HFF-Myc (cell line): Measurements from ENCODE around the gene COQ8A.
"Not testable (repeated sequence)": the region's sequence is repeated elsewhere in the genome, so short reads cannot be mapped to it uniquely, and the experiment has no call there.

Experiments
- DNase-seq: peaks from one replicate; pipeline ENCODE4 v3.0.0-alpha.2; 2011; ENCODE audit warnings: low read depth; ENCODE audit errors: extremely low read depth
- H3K4me3 ChIP-seq: replicated peaks from 2 replicates; pipeline ENCODE4 v1.5.1; 2011; ENCODE audit warnings: low read depth, mild to moderate bottlenecking, control low read depth, low read length
- TF ChIP-seq, protein P1 (sequence below): IDR thresholded peaks from 2 replicates; pipeline ENCODE4 v1.5.1; 2012; ENCODE audit warnings: mild to moderate bottlenecking, low read depth, low read length, control low read depth; ENCODE audit errors: missing control alignments

Gene COQ8A

DNA sequence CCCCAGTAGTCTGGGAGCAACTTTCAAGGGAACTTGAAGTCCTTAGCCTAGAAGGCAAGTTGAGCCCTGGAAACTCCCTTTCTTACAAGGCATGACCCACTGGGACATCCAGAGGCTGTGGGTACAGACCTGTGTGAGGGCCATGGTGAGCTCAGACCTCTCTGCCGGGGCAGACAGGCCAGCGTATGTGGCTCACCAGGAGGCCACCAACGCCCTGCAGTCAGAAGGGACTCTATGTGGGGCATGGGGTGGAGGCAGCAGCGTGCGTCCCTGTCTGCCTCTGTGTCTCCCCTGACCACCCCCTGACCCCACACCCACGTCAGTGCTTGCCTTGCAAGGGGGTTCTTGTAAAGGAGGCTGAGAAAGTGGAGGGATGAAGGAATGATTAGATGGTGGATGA is 10.8 kb downstream of the COQ8A start:
- TF ChIP-seq, protein P1, sequence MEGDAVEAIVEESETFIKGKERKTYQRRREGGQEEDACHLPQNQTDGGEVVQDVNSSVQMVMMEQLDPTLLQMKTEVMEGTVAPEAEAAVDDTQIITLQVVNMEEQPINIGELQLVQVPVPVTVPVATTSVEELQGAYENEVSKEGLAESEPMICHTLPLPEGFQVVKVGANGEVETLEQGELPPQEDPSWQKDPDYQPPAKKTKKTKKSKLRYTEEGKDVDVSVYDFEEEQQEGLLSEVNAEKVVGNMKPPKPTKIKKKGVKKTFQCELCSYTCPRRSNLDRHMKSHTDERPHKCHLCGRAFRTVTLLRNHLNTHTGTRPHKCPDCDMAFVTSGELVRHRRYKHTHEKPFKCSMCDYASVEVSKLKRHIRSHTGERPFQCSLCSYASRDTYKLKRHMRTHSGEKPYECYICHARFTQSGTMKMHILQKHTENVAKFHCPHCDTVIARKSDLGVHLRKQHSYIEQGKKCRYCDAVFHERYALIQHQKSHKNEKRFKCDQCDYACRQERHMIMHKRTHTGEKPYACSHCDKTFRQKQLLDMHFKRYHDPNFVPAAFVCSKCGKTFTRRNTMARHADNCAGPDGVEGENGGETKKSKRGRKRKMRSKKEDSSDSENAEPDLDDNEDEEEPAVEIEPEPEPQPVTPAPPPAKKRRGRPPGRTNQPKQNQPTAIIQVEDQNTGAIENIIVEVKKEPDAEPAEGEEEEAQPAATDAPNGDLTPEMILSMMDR = no peak
- H3K4me3 ChIP-seq = no peak overlapping the region
- no peak for DNase-seq

DNA sequence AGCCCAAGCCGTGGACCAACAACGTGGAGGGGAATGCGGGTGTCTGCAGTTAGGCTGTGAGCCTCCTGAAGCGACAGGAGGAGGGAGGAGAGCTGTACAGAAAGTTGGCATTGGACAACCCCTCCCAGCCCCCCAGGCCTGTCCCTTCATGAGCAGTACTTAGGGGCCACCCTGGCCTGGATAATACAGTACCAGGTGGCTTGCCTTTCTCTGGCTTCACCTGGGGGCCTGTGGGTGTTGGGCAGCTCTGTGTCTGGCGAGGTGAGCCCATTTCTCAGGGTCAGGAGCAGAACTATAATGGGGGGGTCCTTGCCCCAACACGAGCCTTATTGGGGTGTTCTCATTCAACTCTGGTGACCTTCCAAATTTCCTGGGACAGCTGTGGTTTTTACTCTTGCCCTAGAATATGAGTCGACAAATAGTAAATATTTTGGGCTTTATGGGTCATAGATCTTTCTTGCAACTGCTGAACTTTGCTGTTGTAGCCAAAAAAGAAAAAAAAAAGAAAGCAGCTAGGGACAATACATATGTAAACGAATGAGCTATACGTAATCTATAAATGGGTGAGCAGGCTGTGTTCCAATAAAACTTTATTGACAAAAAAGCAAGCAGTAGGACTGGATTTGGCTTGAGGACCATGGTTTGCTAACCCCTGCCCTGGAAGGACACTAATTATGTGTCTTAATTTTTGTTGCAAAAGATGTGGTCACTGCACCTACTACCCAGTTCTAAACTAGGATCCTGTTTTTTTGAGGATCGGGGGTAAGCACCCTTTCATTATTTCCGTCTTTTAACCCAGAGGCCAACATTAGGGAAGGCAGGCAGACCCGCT is 11.4 kb downstream of the COQ8A start:
- DNase-seq = no peak
- TF ChIP-seq, protein P1 = no peak
- no peak overlapping the region for H3K4me3 ChIP-seq

DNA sequence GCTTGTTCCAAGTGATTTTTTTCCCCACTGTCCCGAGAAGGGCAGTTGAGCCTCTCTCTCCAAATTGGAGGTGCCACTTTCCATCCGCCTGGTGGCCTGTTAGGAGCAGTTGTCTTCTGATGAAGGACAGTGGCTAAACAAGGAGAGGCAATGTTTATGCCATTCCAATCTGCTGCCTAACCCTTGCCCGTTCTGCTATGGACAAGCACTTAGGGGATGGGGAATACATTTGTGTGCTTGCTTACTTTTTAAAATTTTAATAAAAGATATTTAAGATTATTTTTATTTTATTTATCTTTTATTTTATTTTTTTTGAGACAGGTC is 12.0 kb downstream of the COQ8A start:
- H3K4me3 ChIP-seq = no peak overlapping the region
- DNase-seq = no peak
- TF ChIP-seq, protein P1 = no peak

DNA sequence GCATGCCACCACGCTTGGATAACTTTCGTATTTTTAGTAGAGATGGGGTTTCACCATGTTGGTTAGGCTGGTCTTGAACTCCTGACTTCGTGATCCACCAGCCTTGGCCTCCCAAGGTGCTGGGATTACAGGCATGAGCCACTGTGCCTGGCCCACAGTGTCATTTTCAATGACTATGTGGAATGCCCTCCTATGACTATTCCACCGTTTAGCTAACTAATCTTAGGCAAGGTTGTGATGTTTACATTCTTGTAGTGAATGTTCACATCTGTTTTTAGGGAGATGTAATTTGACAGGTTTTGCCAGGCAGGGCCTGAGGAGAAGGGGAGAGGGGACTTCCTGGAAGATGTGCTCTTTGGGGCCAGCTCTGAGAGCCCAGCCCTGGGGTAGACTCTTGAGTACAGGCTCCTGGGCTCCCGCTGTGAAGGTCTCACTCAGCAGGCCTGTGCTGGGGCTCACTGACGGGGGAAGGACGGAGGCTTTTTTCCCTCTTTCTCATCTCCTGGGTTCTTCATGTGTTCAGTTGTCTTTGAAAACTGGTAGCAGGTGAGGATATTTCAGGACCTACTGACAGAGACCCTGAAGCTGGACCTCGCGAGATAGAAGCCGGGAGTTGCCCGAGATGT is 13.2 kb downstream of the COQ8A start:
- TF ChIP-seq, protein P1 = no peak
- DNase-seq = no peak
- H3K4me3 ChIP-seq = no peak overlapping the region

DNA sequence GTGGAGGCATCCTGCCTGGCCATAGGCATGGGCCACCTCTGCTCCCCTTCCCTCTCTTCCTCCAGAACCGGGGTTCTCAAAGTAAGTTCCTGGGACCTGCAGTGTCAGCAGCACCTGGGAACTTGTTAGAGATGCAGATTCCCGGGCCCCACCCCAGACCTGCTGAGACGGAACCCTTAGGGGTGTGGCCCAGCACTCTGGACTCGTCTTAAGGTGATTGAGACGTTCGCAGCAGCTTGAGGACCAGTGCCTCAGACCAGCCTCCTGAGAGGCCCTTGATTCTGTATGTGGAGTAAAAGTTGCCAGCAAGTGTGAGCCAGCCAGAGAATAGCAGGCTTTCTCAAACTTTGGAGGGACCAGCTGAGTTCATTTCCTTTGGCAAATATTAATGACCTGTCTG is 14.2 kb downstream of the COQ8A start:
- TF ChIP-seq, protein P1 = no peak
- H3K4me3 ChIP-seq = no peak overlapping the region
- no peak for DNase-seq

DNA sequence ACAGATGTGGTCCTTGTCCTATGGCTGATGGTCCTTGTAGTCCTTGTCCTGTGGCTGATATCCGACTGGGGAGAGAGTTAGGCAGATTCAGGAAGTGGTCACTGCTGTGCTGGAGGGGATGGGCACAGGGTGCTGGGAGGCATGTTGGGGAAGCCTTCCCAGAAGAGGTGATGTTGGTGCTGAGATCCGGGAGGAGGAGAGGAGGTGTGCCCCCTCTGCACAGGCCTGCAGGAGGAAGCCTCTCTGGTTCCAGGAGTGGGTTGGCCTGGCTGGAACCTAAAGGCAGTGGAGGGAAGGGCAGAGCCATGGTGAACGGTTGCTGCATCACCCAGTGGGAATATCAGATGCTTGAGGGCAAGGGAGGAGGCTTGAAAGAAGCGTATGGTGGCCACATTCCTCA is 14.7 kb downstream of the COQ8A start:
- TF ChIP-seq, protein P1 = no peak
- H3K4me3 ChIP-seq = no peak overlapping the region
- DNase-seq = no peak

DNA sequence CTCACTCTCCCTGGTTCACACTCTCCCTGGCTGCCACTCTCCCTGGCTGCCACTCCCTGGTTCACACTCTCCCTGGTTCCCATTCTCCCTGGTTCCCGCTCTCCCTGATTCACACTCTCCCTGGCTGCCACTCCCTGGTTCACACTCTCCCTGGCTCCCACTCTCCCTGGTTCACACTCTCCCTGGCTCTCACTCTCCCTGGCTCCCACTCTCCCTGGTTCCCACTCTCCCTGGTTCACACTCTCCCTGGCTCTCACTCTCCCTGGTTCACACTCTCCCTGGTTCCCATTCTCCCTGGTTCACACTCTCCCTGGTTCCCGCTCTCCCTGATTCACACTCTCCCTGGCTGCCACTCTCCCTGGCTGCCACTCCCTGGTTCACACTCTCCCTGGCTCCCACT is 15.8 kb downstream of the COQ8A start:
- H3K4me3 ChIP-seq = not testable (repeated sequence)

More for the DNA sequence above, 15.8 kb downstream of the COQ8A start:
- DNase-seq = not testable (repeated sequence)
